Measurements from ENCODE around the gene MYCT1. TPM values are rescaled to one million over a fixed set of nuclear protein-coding genes. Genes with fewer than 3 reads are reported as not detected.

MYCT1 gene
- total and polyA plus RNA-seq, 4 donors: 3.6 to 9.1 (median 4.3) TPM

DNA sequence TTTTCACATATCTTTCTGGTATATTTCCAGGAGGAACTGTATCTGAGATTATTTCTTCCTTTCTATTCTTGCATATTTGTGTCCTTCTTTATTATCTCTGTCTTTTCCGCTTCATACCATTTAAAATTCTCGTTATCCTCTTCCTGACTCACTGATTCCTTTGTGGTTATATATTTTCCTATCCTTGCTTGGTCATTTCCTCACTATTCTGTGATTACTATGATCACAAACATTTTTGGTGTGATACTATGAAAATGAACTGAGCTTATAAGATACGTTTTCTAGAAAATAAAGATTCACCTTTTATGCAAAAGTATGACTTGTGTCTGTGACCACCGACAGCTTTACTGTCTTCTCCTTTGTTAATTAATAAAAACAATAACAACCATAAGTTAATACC is 26.5 kb upstream of the MYCT1 start:
- H3K27me3 ChIP-seq (ENCODE audit: control insufficient read depth in 4 of 4, insufficient read depth in 4 of 4, low read length in 3 of 4): peaks cover 0 to 2% (median 0%) of the 10 kb centered on the region in 4 donors
- H3K36me3 ChIP-seq (ENCODE audit: control insufficient read depth in 4 of 4, insufficient read depth in 3 of 4, low read depth in 1 of 4, low read length in 3 of 4): no peaks in the 10 kb centered on the region
- no peak overlapping the region for H3K4me3 ChIP-seq (ENCODE audit: low read depth in 1 of 3, low read length in 3 of 3)
- DNase-seq (ENCODE audit: low spot score): no peak
- TF ChIP-seq JUND (IDR thresholded peaks at IDR 0.05) (no peak), EGR1 (IDR thresholded peaks at IDR 0.05; ENCODE audit: low read depth in 2 of 2) (no peak), FOXA1 (IDR thresholded peaks at IDR 0.05) (no peak)
- TF ChIP-seq, protein P1, sequence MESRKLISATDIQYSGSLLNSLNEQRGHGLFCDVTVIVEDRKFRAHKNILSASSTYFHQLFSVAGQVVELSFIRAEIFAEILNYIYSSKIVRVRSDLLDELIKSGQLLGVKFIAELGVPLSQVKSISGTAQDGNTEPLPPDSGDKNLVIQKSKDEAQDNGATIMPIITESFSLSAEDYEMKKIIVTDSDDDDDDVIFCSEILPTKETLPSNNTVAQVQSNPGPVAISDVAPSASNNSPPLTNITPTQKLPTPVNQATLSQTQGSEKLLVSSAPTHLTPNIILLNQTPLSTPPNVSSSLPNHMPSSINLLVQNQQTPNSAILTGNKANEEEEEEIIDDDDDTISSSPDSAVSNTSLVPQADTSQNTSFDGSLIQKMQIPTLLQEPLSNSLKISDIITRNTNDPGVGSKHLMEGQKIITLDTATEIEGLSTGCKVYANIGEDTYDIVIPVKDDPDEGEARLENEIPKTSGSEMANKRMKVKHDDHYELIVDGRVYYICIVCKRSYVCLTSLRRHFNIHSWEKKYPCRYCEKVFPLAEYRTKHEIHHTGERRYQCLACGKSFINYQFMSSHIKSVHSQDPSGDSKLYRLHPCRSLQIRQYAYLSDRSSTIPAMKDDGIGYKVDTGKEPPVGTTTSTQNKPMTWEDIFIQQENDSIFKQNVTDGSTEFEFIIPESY (IDR thresholded peaks at IDR 0.05): no peak
- TF ChIP-seq, protein P2, sequence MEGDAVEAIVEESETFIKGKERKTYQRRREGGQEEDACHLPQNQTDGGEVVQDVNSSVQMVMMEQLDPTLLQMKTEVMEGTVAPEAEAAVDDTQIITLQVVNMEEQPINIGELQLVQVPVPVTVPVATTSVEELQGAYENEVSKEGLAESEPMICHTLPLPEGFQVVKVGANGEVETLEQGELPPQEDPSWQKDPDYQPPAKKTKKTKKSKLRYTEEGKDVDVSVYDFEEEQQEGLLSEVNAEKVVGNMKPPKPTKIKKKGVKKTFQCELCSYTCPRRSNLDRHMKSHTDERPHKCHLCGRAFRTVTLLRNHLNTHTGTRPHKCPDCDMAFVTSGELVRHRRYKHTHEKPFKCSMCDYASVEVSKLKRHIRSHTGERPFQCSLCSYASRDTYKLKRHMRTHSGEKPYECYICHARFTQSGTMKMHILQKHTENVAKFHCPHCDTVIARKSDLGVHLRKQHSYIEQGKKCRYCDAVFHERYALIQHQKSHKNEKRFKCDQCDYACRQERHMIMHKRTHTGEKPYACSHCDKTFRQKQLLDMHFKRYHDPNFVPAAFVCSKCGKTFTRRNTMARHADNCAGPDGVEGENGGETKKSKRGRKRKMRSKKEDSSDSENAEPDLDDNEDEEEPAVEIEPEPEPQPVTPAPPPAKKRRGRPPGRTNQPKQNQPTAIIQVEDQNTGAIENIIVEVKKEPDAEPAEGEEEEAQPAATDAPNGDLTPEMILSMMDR (IDR thresholded peaks at IDR 0.05; ENCODE audit: low read depth, low read length, missing input control): no peak
- no peaks in the 10 kb centered on the region for H3K9me3 ChIP-seq (ENCODE audit: control insufficient read depth in 4 of 4, low read length in 3 of 4)
- no peak overlapping the region for H3K27ac ChIP-seq (ENCODE audit: low read depth in 1 of 2, low read length in 2 of 2)
- H3K4me1 ChIP-seq (ENCODE audit: control insufficient read depth in 4 of 4, insufficient read depth in 4 of 4, low read length in 3 of 4): no peaks in the 10 kb centered on the region
- H3K9ac ChIP-seq (ENCODE audit: low read depth in 1 of 2, low read length in 2 of 2): no peak overlapping the region
- 43% methylated on average over 4 of the region's 4 CpGs for WGBS

DNA sequence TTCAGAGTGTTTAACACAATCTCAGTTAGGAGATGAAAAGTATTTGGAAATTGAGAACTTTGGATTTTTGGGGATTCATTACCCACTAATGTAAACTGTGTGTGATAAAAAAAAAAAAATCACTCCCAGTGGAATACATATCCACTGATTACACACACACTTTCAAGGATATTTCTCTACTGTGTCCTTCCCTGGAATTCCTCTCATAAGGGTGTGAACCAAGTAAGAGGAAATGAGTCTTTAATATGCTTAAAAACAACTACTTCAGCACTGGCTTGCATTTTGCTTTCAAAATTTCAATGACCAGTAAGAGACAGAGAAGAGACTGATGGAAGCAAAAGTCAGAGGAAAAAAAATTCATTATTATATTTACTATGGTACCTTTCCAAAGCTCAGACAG is 24.5 kb upstream of the MYCT1 start:
- Histone ChIP-seq H3K4me3 (ENCODE audit: low read depth in 1 of 3, low read length in 3 of 3) (no peak overlapping the region), H3K27me3 (ENCODE audit: control insufficient read depth in 4 of 4, insufficient read depth in 4 of 4, low read length in 3 of 4) (peaks cover 0 to 2% (median 0%) of the 10 kb centered on the region in 4 donors), H3K9me3 (ENCODE audit: control insufficient read depth in 4 of 4, low read length in 3 of 4) (no peaks in the 10 kb centered on the region), H3K9ac (ENCODE audit: low read depth in 1 of 2, low read length in 2 of 2) (no peak overlapping the region), H3K4me1 (ENCODE audit: control insufficient read depth in 4 of 4, insufficient read depth in 4 of 4, low read length in 3 of 4) (no peaks in the 10 kb centered on the region), H3K36me3 (ENCODE audit: control insufficient read depth in 4 of 4, insufficient read depth in 3 of 4, low read depth in 1 of 4, low read length in 3 of 4) (no peaks in the 10 kb centered on the region), H3K27ac (ENCODE audit: low read depth in 1 of 2, low read length in 2 of 2) (no peak overlapping the region)
- no peak for DNase-seq (ENCODE audit: low spot score)
- TF ChIP-seq, protein P1 (IDR thresholded peaks at IDR 0.05): no peak
- TF ChIP-seq, protein P2 (IDR thresholded peaks at IDR 0.05; ENCODE audit: low read depth, low read length, missing input control): no peak
- TF ChIP-seq NR2F2 (IDR thresholded peaks at IDR 0.05) (no peak), FOXA2 (IDR thresholded peaks at IDR 0.05) (no peak), HNF4G (IDR thresholded peaks at IDR 0.05) (no peak), EGR1 (IDR thresholded peaks at IDR 0.05; ENCODE audit: low read depth in 2 of 2) (no peak)

DNA sequence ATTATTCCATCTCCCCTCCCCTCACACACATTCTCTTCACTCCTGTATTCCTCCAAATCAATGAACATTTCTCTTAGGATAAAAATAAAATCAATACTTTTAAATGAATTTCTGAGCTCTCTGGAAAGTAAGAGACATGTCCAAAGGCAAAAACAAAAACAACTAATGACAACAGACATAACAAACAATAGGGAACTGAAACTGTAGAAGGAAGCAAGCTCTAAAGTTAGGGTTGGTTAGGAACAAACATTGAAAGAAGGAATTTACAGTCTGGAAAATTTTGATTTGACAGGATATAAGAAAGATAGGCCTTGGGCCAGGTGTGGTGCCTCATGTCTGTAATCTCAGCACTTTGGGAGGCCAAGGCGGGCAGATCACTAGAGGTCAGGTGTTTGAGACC is 17.5 kb upstream of the MYCT1 start:
- H3K9me3 ChIP-seq (ENCODE audit: control insufficient read depth in 4 of 4, low read length in 3 of 4): no peaks in the 10 kb centered on the region
- no peak overlapping the region for H3K9ac ChIP-seq (ENCODE audit: low read depth in 1 of 2, low read length in 2 of 2)
- H3K4me3 ChIP-seq (ENCODE audit: low read depth in 1 of 3, low read length in 3 of 3): no peak overlapping the region
- DNase-seq (ENCODE audit: low spot score): no peak
- H3K27me3 ChIP-seq (ENCODE audit: control insufficient read depth in 4 of 4, insufficient read depth in 4 of 4, low read length in 3 of 4): peaks cover 0 to 2% (median 0%) of the 10 kb centered on the region in 4 donors
- TF ChIP-seq GABPA (IDR thresholded peaks at IDR 0.05 in 1 of 2, conservative IDR thresholded peaks at IDR 0.05 in 1 of 2) (no peak), HNF4G (IDR thresholded peaks at IDR 0.05) (no peak), JUND (IDR thresholded peaks at IDR 0.05) (no peak), YY1 (IDR thresholded peaks at IDR 0.05) (no peak)
- TF ChIP-seq, protein P3, sequence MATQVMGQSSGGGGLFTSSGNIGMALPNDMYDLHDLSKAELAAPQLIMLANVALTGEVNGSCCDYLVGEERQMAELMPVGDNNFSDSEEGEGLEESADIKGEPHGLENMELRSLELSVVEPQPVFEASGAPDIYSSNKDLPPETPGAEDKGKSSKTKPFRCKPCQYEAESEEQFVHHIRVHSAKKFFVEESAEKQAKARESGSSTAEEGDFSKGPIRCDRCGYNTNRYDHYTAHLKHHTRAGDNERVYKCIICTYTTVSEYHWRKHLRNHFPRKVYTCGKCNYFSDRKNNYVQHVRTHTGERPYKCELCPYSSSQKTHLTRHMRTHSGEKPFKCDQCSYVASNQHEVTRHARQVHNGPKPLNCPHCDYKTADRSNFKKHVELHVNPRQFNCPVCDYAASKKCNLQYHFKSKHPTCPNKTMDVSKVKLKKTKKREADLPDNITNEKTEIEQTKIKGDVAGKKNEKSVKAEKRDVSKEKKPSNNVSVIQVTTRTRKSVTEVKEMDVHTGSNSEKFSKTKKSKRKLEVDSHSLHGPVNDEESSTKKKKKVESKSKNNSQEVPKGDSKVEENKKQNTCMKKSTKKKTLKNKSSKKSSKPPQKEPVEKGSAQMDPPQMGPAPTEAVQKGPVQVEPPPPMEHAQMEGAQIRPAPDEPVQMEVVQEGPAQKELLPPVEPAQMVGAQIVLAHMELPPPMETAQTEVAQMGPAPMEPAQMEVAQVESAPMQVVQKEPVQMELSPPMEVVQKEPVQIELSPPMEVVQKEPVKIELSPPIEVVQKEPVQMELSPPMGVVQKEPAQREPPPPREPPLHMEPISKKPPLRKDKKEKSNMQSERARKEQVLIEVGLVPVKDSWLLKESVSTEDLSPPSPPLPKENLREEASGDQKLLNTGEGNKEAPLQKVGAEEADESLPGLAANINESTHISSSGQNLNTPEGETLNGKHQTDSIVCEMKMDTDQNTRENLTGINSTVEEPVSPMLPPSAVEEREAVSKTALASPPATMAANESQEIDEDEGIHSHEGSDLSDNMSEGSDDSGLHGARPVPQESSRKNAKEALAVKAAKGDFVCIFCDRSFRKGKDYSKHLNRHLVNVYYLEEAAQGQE (IDR thresholded peaks at IDR 0.05): no peak
- H3K36me3 ChIP-seq (ENCODE audit: control insufficient read depth in 4 of 4, insufficient read depth in 3 of 4, low read depth in 1 of 4, low read length in 3 of 4): no peaks in the 10 kb centered on the region
- no peaks in the 10 kb centered on the region for H3K4me1 ChIP-seq (ENCODE audit: control insufficient read depth in 4 of 4, insufficient read depth in 4 of 4, low read length in 3 of 4)
- WGBS: 75% methylated on average over 1 of the region's 1 CpG
- H3K27ac ChIP-seq (ENCODE audit: low read depth in 1 of 2, low read length in 2 of 2): no peak overlapping the region

Data from liver (tissue), 9 donors.